Measurements from ENCODE around the gene UBQLN1.

DNA sequence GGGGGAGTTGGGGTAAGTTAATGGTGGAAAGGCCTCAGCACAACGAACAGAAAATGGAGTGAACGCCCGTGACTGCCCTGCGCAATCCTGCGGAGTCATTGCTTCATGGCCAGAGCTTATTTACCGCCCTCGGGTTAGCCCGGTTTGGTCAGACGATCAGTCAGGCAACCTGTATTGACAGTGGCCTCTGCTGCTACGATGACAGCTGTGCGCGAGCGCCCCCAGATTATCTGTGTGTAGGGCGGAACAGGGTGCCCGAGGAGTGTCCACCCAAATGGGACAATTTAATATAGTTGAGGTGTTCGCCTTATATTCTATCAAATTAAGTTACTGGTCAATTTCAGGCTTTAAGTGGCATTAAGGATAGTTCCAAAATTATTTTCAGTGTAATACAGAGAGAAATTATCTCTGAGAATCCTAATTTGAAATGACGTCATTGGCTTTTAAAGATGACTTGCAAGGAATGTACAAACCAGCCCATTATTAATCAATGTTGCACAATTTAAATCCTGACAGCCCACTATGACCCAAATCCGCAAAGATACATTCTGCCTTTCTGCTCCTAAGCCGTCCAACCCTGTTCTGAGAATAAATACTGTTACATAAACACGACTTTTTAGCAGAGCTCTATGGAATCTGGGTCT lies 879 bp upstream of the UBQLN1 start:
- TF ChIP-seq, protein P1, sequence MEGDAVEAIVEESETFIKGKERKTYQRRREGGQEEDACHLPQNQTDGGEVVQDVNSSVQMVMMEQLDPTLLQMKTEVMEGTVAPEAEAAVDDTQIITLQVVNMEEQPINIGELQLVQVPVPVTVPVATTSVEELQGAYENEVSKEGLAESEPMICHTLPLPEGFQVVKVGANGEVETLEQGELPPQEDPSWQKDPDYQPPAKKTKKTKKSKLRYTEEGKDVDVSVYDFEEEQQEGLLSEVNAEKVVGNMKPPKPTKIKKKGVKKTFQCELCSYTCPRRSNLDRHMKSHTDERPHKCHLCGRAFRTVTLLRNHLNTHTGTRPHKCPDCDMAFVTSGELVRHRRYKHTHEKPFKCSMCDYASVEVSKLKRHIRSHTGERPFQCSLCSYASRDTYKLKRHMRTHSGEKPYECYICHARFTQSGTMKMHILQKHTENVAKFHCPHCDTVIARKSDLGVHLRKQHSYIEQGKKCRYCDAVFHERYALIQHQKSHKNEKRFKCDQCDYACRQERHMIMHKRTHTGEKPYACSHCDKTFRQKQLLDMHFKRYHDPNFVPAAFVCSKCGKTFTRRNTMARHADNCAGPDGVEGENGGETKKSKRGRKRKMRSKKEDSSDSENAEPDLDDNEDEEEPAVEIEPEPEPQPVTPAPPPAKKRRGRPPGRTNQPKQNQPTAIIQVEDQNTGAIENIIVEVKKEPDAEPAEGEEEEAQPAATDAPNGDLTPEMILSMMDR (IDR thresholded peaks at IDR 0.05): peak; percentile 30; the same call in 1 of the 2 replicates
- no peak for TF ChIP-seq TAF1 (IDR thresholded peaks at IDR 0.05; ENCODE audit: borderline replicate concordance, low read depth, low read length)
- no peak for TF ChIP-seq CHD2 (IDR thresholded peaks at IDR 0.05; ENCODE audit: low read length, partially characterized antibody)
- no peak for TF ChIP-seq TCF12 (IDR thresholded peaks at IDR 0.05)
- TF ChIP-seq POLR2AphosphoS5 (IDR thresholded peaks at IDR 0.05; ENCODE audit: low read depth, low read length): no peak
- TF ChIP-seq YY1 (IDR thresholded peaks at IDR 0.05; ENCODE audit: low read depth): no peak
- no peak for TF ChIP-seq NRF1 (IDR thresholded peaks at IDR 0.05; ENCODE audit: low read depth, low read length)
- TF ChIP-seq GATA2 (CRISPR knock-in tag; IDR thresholded peaks at IDR 0.05): no peak
